SK-N-SH treated with all-trans-retinoic acid at 6 μM for 48 hours (cell line): ENCODE results near the gene CD207.

Source experiments
- ATAC-seq: fragments of 200-7000 bp; cut with Tn5 transposase; 3 replicates; pipeline ENCODE4 v1.9.1; 2020; ENCODE audit warnings: mild to moderate bottlenecking, moderate library complexity
- BACH2 ChIP-seq: fragments of 250-450 bp; sonication (Bioruptor Pico); IDR thresholded peaks from 2 replicates; pipeline ENCODE4 v1.9.0; 2021; ENCODE audit warnings: mild to moderate bottlenecking, borderline replicate concordance
- ESRRG ChIP-seq: fragments of 250-450 bp; sonication (Bioruptor Pico); IDR thresholded peaks from 2 replicates; pipeline ENCODE4 v1.6.1; 2021; ENCODE audit warnings: mild to moderate bottlenecking
- GLIS3 ChIP-seq: fragments of 250-450 bp; sonication (Bioruptor Pico); IDR thresholded peaks from 2 replicates; pipeline ENCODE4 v1.5.0; 2020; ENCODE audit warnings: mild to moderate bottlenecking, moderate library complexity
- ISL1 ChIP-seq: fragments of 250-450 bp; sonication (Bioruptor Pico); IDR thresholded peaks from 2 replicates; pipeline ENCODE4 v2.1.2; 2022; ENCODE audit warnings: mild to moderate bottlenecking, moderate library complexity
- OSR1 ChIP-seq: fragments of 250-450 bp; sonication (Bioruptor Pico); IDR thresholded peaks from 2 replicates; pipeline ENCODE4 v1.8.0; 2022; ENCODE audit warnings: moderate library complexity, mild to moderate bottlenecking, inconsistent platforms
- PPARA ChIP-seq: fragments of 250-450 bp; sonication (Bioruptor Pico); IDR thresholded peaks from 2 replicates; pipeline ENCODE4 v1.5.0; 2020; ENCODE audit warnings: mild to moderate bottlenecking, borderline replicate concordance
- RARB ChIP-seq: fragments of 250-450 bp; sonication (Bioruptor Pico); IDR thresholded peaks from 2 replicates; pipeline ENCODE4 v1.8.0; 2021; ENCODE audit warnings: mild to moderate bottlenecking, moderate library complexity
- SNAI2 ChIP-seq: fragments of 250-450 bp; sonication (Bioruptor Pico); IDR thresholded peaks from 2 replicates; pipeline ENCODE4 v1.5.0; 2020; ENCODE audit warnings: mild to moderate bottlenecking, moderate library complexity
- TOX ChIP-seq: fragments of 250-450 bp; sonication (Bioruptor Pico); IDR thresholded peaks from 2 replicates; pipeline ENCODE4 v1.8.0; 2021; ENCODE audit warnings: mild to moderate bottlenecking, moderate library complexity, borderline replicate concordance
- ZC3H10 ChIP-seq: fragments of 250-450 bp; sonication (Bioruptor Pico); IDR thresholded peaks from 2 replicates; pipeline ENCODE4 v1.5.1; 2021; ENCODE audit warnings: mild to moderate bottlenecking, moderate library complexity
- ZFP30 ChIP-seq: fragments of 450-650 bp; formaldehyde crosslinking; IDR thresholded peaks from 2 replicates; pipeline ENCODE4 v1.5.0; 2022; ENCODE audit warnings: mild to moderate bottlenecking, moderate library complexity
- ZNF8 ChIP-seq: fragments of 450-650 bp; formaldehyde crosslinking; IDR thresholded peaks from 2 replicates; pipeline ENCODE4 v1.5.0; 2020; ENCODE audit warnings: mild to moderate bottlenecking, moderate library complexity
- TF ChIP-seq, protein P1 (sequence below): fragments of 250-450 bp; sonication (Bioruptor Pico); IDR thresholded peaks from 2 replicates; pipeline ENCODE4 v1.5.1; 2020; ENCODE audit warnings: low read depth, mild to moderate bottlenecking, moderate library complexity
- TF ChIP-seq, protein P2 (sequence below): fragments of 250-450 bp; sonication (Bioruptor Pico); IDR thresholded peaks from 2 replicates; pipeline ENCODE4 v1.5.1; 2021; ENCODE audit warnings: mild to moderate bottlenecking, moderate library complexity
- TF ChIP-seq, protein P3 (sequence below): fragments of 250-450 bp; sonication (Bioruptor Pico); IDR thresholded peaks from 2 replicates; pipeline ENCODE4 v1.5.0; 2020; ENCODE audit warnings: mild to moderate bottlenecking, moderate library complexity
- TF ChIP-seq, protein P4 (sequence below): fragments of 250-450 bp; sonication (Bioruptor Pico); IDR thresholded peaks from 2 replicates; pipeline ENCODE4 v1.8.0; 2021; ENCODE audit warnings: low read depth, mild to moderate bottlenecking, moderate library complexity, borderline replicate concordance
- TF ChIP-seq, protein P5 (sequence below): fragments of 250-450 bp; sonication (Bioruptor Pico); IDR thresholded peaks from 2 replicates; pipeline ENCODE4 v1.8.0; 2020; ENCODE audit warnings: mild to moderate bottlenecking, moderate library complexity, borderline replicate concordance

CD207 gene

DNA sequence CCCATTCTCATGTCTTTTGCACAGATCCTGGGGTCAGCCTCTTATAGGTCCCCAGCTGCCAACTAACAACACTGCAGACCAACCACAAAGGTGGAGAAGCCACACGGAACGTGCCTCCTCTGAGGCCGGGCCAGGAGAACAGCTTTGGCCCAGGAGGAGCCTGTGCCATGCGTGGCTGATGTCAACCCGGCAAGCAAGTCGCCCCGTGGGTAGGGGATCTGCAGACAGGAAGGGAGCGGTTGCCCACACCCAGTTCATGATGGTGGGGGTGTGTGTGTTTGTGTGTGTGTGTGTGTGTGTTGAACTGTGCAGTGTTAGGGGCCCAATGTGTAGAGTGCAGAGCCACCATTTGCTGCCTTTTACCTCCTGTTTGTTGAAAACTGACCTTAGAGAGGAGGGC is 12.8 kb downstream of the CD207 start (continued):
- TF ChIP-seq, protein P1, sequence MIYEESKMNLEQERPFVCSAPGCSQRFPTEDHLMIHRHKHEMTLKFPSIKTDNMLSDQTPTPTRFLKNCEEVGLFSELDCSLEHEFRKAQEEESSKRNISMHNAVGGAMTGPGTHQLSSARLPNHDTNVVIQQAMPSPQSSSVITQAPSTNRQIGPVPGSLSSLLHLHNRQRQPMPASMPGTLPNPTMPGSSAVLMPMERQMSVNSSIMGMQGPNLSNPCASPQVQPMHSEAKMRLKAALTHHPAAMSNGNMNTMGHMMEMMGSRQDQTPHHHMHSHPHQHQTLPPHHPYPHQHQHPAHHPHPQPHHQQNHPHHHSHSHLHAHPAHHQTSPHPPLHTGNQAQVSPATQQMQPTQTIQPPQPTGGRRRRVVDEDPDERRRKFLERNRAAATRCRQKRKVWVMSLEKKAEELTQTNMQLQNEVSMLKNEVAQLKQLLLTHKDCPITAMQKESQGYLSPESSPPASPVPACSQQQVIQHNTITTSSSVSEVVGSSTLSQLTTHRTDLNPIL = no peak

DNA sequence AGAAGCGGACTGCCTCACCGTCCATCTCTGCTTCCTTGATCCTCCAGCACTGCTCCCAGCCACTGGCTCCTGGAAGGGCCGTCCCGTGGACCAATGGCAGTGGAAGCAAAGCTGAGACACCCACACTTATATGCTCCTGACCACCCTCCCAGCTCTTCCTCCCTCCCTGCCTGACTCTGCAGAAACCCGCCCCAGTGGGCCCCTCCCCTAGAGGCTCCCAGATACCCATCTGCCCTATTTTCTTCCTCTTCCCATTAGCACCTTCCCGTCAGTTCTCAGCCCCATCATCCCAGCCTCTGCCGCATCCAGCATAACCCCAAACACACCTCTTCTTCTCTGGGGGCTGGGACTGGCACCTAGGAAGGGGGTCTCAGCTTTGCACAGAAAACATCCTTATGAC is 15.1 kb downstream of the CD207 start, which contains the start of gene CLEC4F:
Gene CLEC4F, minus strand, starts transcription at position 101 of the 400 bp plus-strand sequence. Its CDS starts 76 bp downstream, at position 25.
- no peak for ATAC-seq
- TF ChIP-seq BACH2 (no peak), GLIS3 (CRISPR knock-in tag) (no peak), RARB (no peak), ZC3H10 (CRISPR knock-in tag) (no peak), PPARA (CRISPR knock-in tag) (no peak), ZFP30 (CRISPR knock-in tag) (no peak), ZNF8 (CRISPR knock-in tag) (no peak), TOX (CRISPR knock-in tag) (no peak), ISL1 (CRISPR knock-in tag) (no peak), ESRRG (no peak)
- TF ChIP-seq, protein P2, sequence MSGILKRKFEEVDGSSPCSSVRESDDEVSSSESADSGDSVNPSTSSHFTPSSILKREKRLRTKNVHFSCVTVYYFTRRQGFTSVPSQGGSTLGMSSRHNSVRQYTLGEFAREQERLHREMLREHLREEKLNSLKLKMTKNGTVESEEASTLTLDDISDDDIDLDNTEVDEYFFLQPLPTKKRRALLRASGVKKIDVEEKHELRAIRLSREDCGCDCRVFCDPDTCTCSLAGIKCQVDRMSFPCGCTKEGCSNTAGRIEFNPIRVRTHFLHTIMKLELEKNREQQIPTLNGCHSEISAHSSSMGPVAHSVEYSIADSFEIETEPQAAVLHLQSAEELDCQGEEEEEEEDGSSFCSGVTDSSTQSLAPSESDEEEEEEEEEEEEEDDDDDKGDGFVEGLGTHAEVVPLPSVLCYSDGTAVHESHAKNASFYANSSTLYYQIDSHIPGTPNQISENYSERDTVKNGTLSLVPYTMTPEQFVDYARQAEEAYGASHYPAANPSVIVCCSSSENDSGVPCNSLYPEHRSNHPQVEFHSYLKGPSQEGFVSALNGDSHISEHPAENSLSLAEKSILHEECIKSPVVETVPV (CRISPR knock-in tag) = no peak
- TF ChIP-seq, protein P3, sequence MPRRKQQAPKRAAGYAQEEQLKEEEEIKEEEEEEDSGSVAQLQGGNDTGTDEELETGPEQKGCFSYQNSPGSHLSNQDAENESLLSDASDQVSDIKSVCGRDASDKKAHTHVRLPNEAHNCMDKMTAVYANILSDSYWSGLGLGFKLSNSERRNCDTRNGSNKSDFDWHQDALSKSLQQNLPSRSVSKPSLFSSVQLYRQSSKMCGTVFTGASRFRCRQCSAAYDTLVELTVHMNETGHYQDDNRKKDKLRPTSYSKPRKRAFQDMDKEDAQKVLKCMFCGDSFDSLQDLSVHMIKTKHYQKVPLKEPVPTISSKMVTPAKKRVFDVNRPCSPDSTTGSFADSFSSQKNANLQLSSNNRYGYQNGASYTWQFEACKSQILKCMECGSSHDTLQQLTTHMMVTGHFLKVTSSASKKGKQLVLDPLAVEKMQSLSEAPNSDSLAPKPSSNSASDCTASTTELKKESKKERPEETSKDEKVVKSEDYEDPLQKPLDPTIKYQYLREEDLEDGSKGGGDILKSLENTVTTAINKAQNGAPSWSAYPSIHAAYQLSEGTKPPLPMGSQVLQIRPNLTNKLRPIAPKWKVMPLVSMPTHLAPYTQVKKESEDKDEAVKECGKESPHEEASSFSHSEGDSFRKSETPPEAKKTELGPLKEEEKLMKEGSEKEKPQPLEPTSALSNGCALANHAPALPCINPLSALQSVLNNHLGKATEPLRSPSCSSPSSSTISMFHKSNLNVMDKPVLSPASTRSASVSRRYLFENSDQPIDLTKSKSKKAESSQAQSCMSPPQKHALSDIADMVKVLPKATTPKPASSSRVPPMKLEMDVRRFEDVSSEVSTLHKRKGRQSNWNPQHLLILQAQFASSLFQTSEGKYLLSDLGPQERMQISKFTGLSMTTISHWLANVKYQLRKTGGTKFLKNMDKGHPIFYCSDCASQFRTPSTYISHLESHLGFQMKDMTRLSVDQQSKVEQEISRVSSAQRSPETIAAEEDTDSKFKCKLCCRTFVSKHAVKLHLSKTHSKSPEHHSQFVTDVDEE = no peak
- TF ChIP-seq, protein P4, sequence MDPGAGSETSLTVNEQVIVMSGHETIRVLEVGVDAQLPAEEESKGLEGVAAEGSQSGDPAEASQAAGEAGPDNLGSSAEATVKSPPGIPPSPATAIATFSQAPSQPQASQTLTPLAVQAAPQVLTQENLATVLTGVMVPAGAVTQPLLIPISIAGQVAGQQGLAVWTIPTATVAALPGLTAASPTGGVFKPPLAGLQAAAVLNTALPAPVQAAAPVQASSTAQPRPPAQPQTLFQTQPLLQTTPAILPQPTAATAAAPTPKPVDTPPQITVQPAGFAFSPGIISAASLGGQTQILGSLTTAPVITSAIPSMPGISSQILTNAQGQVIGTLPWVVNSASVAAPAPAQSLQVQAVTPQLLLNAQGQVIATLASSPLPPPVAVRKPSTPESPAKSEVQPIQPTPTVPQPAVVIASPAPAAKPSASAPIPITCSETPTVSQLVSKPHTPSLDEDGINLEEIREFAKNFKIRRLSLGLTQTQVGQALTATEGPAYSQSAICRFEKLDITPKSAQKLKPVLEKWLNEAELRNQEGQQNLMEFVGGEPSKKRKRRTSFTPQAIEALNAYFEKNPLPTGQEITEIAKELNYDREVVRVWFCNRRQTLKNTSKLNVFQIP (CRISPR knock-in tag) = no peak
- TF ChIP-seq, protein P1 = no peak
- TF ChIP-seq, protein P5, sequence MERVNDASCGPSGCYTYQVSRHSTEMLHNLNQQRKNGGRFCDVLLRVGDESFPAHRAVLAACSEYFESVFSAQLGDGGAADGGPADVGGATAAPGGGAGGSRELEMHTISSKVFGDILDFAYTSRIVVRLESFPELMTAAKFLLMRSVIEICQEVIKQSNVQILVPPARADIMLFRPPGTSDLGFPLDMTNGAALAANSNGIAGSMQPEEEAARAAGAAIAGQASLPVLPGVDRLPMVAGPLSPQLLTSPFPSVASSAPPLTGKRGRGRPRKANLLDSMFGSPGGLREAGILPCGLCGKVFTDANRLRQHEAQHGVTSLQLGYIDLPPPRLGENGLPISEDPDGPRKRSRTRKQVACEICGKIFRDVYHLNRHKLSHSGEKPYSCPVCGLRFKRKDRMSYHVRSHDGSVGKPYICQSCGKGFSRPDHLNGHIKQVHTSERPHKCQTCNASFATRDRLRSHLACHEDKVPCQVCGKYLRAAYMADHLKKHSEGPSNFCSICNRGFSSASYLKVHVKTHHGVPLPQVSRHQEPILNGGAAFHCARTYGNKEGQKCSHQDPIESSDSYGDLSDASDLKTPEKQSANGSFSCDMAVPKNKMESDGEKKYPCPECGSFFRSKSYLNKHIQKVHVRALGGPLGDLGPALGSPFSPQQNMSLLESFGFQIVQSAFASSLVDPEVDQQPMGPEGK (CRISPR knock-in tag) = no peak

DNA sequence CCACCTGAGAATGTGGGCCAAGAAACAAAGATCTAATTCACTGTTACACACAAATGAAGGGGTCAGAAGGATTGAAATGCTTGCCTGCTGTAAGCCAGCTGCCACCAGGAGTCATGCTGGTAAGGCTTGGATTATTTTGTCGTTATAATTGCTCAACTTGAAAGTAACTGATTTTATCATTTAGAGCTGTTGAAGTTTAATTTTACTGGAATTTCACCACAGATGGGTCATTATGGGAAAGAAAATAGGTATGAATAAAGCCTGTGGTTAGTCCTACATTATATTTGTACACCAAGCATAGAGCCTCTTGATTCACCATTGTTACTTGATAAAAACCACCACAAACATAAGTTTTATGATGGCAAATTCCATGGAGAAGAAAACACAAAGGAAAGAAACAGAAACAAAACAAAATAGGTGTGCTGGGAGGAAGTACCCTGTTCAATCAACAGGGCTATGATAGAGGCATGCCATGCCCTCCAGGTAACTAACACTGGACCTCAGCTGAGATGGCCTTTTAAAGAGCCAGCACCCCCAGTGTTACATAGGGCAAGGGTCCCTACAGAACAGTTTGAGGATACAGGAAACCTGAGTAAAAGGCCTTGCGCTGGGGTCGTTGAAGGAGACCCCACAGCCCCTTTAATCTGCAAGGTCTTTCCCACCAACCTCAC is 18.2 kb downstream of the CD207 start:
- no peak for ATAC-seq
- TF ChIP-seq BACH2 = no peak
- no peak for TF ChIP-seq ESRRG
- no peak for TF ChIP-seq OSR1 (CRISPR knock-in tag)
- no peak for TF ChIP-seq SNAI2 (CRISPR knock-in tag)
- no peak for TF ChIP-seq PPARA (CRISPR knock-in tag)
- TF ChIP-seq, protein P4 (CRISPR knock-in tag) = no peak
- TF ChIP-seq ISL1 (CRISPR knock-in tag) = no peak
- TF ChIP-seq RARB = no peak
- TF ChIP-seq, protein P3 = no peak
- TF ChIP-seq, protein P1 = no peak
- TF ChIP-seq ZFP30 (CRISPR knock-in tag) = no peak
